Measurements from ENCODE around the gene IL2RG. TPM values are rescaled to one million over a fixed set of nuclear protein-coding genes. Genes with fewer than 3 reads are reported as not detected.
A peak's percentile ranks its signal among the peaks of the same experiment; 100 is the strongest.

Gene IL2RG
- total RNA-seq, 4 donors from 2014 or later, result 18.2 to 222 (median 62.2) TPM

DNA sequence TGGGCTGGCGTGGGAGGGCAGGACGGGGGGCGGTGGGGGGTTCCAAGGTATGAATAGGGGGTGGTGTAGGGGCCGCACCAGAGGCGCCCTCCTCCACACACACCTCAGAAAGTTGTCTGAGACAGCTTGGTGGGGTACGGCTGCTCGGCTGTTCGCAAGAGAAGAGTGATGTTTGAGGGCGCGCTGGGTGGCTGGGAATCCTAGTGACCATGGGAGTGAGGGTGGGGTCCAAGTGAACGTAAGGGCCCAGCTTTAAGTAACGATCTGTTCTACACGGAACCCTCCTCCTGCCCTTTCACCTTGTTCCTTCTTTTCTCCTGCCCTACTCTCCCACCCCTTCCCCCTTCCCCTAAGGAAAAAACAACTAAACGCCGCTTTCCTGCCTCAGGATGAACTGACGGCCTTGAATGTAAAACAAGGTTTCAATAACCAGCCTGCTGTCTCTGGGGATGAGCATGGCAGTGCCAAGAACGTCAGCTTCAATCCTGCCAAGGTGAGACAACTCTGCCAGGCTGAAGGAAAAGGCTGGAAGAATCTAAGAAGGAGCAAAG, 7.7 kb upstream of the IL2RG start:
- Histone ChIP-seq H3K4me3 (peak overlapping the region; percentile 58 to 78 (median 66)), H3K9me3 (no peaks in the 10 kb centered on the region)
- DNase-seq, result no peak

DNA sequence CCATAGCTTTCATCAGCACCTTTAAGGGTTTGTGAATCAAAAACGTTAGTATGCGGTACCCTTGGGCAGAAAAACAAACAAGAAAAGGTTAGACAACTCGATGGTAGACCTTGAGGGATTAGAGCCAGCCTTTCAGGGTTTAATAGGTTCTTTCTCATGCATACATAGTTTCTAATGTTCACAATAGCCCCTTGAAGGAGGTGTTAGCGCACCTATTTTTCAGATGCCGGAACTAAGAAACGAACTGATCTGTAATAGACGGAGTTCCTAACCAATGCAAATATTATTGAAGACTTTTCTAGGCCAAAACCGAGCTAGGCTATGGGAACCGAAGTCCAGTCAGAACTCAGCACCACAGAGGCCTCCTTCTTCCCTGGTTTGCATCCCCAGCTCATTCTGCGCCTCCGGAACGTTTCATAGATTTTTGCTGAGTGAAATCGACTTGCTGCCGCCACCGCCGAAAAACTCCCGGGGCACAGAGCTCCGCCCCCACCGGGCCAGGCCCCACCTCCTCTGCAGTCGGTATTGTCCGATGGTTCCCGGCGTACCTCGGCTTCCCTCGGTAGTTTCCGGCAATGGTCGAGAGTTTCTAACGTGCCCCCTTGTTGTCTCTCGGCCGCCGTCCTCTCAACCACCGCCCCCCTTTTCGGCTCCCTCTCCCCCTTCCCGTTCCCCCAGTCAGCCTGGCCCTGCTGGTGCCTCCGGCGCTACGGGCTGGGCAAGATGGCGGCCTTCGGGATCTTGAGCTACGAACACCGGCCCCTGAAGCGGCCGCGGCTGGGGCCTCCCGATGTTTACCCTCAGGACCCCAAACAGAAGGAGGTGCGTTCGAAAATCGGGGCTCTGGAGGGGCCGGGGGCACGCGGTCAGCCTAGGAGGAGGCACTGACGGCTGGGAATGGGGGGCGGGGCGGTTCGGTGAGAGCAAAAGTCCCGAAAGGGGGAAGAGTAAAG, 6.9 kb upstream of the IL2RG start, which contains the start of gene MED12:
Gene MED12 (plus strand): TSS at position 565 of the 953 bp plus-strand sequence. CDS start 159 bp downstream, at position 724.
- Histone ChIP-seq H3K4me1 (peaks cover 0 to 11% (median 0%) of the 10 kb centered on the region in 4 donors), H3K9me3 (no peaks in the 10 kb centered on the region), H3K4me3 (peak within 1 kb of the TSS; percentile 58 to 78 (median 66)), H3K27me3 (no peaks in the 10 kb centered on the region), H3K36me3 (peaks cover 0 to 24% (median 0%) of the 10 kb centered on the region in 3 donors), H3K27ac (peak within 1 kb of the TSS; percentile 82 to 88 (median 84))
- DNase-seq, result peak; percentile 81 to 91 (median 86)
- TF ChIP-seq, protein P1, sequence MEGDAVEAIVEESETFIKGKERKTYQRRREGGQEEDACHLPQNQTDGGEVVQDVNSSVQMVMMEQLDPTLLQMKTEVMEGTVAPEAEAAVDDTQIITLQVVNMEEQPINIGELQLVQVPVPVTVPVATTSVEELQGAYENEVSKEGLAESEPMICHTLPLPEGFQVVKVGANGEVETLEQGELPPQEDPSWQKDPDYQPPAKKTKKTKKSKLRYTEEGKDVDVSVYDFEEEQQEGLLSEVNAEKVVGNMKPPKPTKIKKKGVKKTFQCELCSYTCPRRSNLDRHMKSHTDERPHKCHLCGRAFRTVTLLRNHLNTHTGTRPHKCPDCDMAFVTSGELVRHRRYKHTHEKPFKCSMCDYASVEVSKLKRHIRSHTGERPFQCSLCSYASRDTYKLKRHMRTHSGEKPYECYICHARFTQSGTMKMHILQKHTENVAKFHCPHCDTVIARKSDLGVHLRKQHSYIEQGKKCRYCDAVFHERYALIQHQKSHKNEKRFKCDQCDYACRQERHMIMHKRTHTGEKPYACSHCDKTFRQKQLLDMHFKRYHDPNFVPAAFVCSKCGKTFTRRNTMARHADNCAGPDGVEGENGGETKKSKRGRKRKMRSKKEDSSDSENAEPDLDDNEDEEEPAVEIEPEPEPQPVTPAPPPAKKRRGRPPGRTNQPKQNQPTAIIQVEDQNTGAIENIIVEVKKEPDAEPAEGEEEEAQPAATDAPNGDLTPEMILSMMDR (IDR thresholded peaks at IDR 0.05), result no peak
- peak in 1 of 2 donors; percentile 19 for TF ChIP-seq POLR2A (IDR thresholded peaks at IDR 0.05)

More for the DNA sequence above, 7.7 kb upstream of the IL2RG start:
- Histone ChIP-seq H3K36me3 (peaks cover 0 to 32% (median 0%) of the 10 kb centered on the region in 3 donors), H3K4me1 (peaks cover 0 to 11% (median 0%) of the 10 kb centered on the region in 4 donors), H3K27ac (peak overlapping the region; percentile 82 to 88 (median 84)), H3K27me3 (no peaks in the 10 kb centered on the region)
- TF ChIP-seq, protein P1 (IDR thresholded peaks at IDR 0.05), result no peak
- TF ChIP-seq POLR2A (IDR thresholded peaks at IDR 0.05), result no peak

DNA sequence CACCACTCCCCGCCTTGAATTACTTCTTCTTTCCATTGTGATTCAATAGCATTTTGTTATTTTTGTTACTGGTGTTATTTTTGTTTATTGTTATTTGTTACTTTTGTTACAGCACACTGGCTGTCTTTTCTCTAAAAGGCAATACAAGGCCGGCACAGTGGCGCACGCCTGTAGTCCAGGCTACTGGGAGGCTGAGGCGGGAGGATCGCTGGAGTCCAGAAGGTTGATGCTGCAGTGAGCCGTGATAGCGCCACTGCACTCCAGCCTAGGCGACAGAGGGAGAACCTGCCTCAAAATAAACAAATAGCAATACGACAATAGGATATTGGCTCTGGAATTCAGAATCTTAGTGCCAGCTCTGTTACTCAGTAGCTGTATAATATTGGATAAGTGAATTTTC, 6.0 kb upstream of the IL2RG start:
- H3K36me3 ChIP-seq, result peaks cover 0 to 16% (median 0%) of the 10 kb centered on the region in 3 donors
- H3K27ac ChIP-seq, result peak overlapping the region in 1 of 4 donors; percentile 82
- H3K4me3 ChIP-seq, result no peak overlapping the region
- TF ChIP-seq, protein P1 (IDR thresholded peaks at IDR 0.05), result no peak
- no peak for TF ChIP-seq POLR2A (IDR thresholded peaks at IDR 0.05)
- DNase-seq, result no peak
- H3K4me1 ChIP-seq, result peaks cover 0 to 11% (median 0%) of the 10 kb centered on the region in 4 donors
- no peaks in the 10 kb centered on the region for H3K9me3 ChIP-seq
- no peaks in the 10 kb centered on the region for H3K27me3 ChIP-seq

DNA sequence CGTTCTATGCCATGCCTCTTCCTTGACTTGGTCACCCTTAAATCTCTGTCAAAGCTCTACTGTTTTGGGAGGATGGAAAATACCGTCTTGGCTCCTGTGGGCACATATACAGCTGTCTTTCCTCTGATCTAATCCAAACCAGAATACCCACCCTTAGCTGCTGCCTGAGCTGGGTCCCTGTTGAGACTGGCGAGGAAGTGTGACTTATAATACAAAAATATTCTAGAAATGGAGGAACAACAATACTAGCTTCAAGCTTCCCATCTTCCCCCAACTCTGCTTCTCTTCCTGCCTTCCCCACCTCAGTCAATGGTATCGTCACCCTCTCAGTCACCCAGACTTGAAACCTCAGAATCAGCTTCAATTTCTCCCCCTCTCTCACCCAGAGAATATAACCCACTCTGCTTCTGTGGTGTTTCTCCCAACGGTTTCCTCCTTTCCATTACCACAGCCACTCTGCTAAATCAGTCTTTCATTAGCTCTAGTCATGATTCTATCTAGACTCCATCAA, 599 bp upstream of the IL2RG start:
- no peaks in the 10 kb centered on the region for H3K36me3 ChIP-seq
- H3K4me1 ChIP-seq, result no peaks in the 10 kb centered on the region
- DNase-seq, result no peak
- peak overlapping the region; percentile 9 to 48 (median 38) for H3K4me3 ChIP-seq
- H3K9me3 ChIP-seq, result no peaks in the 10 kb centered on the region
- TF ChIP-seq, protein P1 (IDR thresholded peaks at IDR 0.05), result no peak
- no peak for TF ChIP-seq POLR2A (IDR thresholded peaks at IDR 0.05)
- peak overlapping the region; percentile 75 to 87 (median 78) for H3K27ac ChIP-seq
- no peaks in the 10 kb centered on the region for H3K27me3 ChIP-seq

DNA sequence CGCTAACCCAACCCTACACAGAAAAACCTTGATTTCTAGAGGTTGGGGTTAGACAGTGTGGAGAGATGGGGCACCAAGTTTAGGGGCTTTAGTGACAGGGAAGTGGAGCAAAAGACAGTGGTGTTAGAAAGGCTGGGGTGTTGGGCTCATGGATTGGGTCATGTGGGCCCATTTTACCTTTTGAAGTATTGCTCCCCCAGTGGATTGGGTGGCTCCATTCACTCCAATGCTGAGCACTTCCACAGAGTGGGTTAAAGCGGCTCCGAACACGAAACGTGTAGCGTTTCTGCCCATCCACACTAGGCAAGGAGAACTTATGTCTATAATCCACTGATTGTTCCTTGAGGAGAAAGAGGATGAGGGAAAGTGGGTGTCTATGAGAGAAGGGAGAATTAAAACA, 2.3 kb downstream of the IL2RG start:
- no peak for DNase-seq
- Histone ChIP-seq H3K9me3 (no peaks in the 10 kb centered on the region), H3K36me3 (no peaks in the 10 kb centered on the region), H3K27me3 (no peaks in the 10 kb centered on the region), H3K27ac (peak overlapping the region in 1 of 4 donors; percentile 78), H3K4me1 (peaks cover 0 to 4% (median 0%) of the 10 kb centered on the region in 4 donors), H3K4me3 (peak overlapping the region in 2 of 4 donors; percentile 9 to 48)
- TF ChIP-seq POLR2A (IDR thresholded peaks at IDR 0.05), result no peak
- TF ChIP-seq, protein P1 (IDR thresholded peaks at IDR 0.05), result no peak

Measured in Peyer's patch (tissue), 4 donors.